ENCODE results near the gene MOG. TPM values are rescaled to one million over a fixed set of nuclear protein-coding genes. Genes with fewer than 3 reads are reported as not detected.

Gene MOG
- total RNA-seq, 2 donors from 2014 or later, result 0.16 to 2.4 TPM

- peak; percentile 44 to 74 for TF ChIP-seq CTCF (IDR thresholded peaks at IDR 0.05)
- Histone ChIP-seq H3K9me3 (no peaks in the 10 kb centered on the region), H3K4me1 (no peaks in the 10 kb centered on the region), H3K27me3 (no peaks in the 10 kb centered on the region), H3K36me3 (no peaks in the 10 kb centered on the region), H3K4me3 (no peak overlapping the region), H3K27ac (no peak overlapping the region)
- no peak for DNase-seq (ENCODE audit: low spot score)
These were observed 48.7 kb downstream of the MOG start for GRCh38 chr6:29705389-29706231.

- Histone ChIP-seq H3K36me3 (no peaks in the 10 kb centered on the region), H3K4me3 (no peak overlapping the region), H3K4me1 (no peaks in the 10 kb centered on the region), H3K27me3 (no peaks in the 10 kb centered on the region), H3K27ac (no peak overlapping the region), H3K9me3 (no peaks in the 10 kb centered on the region)
- DNase-seq (ENCODE audit: low spot score), result no peak
- no peak for TF ChIP-seq CTCF (IDR thresholded peaks at IDR 0.05)
These were observed 51.7 kb downstream of the MOG start for GRCh38 chr6:29708432-29709179.

- H3K27ac ChIP-seq, result no peak overlapping the region
- H3K9me3 ChIP-seq, result no peaks in the 10 kb centered on the region
- no peaks in the 10 kb centered on the region for H3K4me1 ChIP-seq
- DNase-seq (ENCODE audit: low spot score), result no peak
- no peaks in the 10 kb centered on the region for H3K36me3 ChIP-seq
- H3K27me3 ChIP-seq, result no peaks in the 10 kb centered on the region
- H3K4me3 ChIP-seq, result no peak overlapping the region
- TF ChIP-seq CTCF (IDR thresholded peaks at IDR 0.05), result no peak
These were observed 52.3 kb downstream of the MOG start for GRCh38 chr6:29709188-29709587.

- Histone ChIP-seq H3K4me3 (no peak overlapping the region), H3K36me3 (no peaks in the 10 kb centered on the region), H3K4me1 (no peaks in the 10 kb centered on the region), H3K9me3 (no peaks in the 10 kb centered on the region), H3K27ac (no peak overlapping the region), H3K27me3 (no peaks in the 10 kb centered on the region)
- TF ChIP-seq CTCF (IDR thresholded peaks at IDR 0.05), result no peak
- DNase-seq (ENCODE audit: low spot score), result no peak
These were observed 53.5 kb downstream of the MOG start for GRCh38 chr6:29710281-29710941.

GRCh38 chr6:29720863-29721262, 64.0 kb downstream of the MOG start:
- Histone ChIP-seq H3K4me3 (no peak overlapping the region), H3K36me3 (peaks cover 8% of the 10 kb centered on the region), H3K9me3 (no peaks in the 10 kb centered on the region), H3K27ac (no peak overlapping the region), H3K4me1 (peaks cover 0 to 18% of the 10 kb centered on the region in 2 donors), H3K27me3 (no peaks in the 10 kb centered on the region)
- no peak for DNase-seq (ENCODE audit: low spot score)
- no peak for TF ChIP-seq CTCF (IDR thresholded peaks at IDR 0.05)

Other genes with a start within 250 kb of the MOG start
- not detected for gene OR12D1, start 242.2 kb upstream of the MOG start, total RNA-seq
- not detected for gene OR10C1, start 217.8 kb upstream of the MOG start, total RNA-seq
- not detected for gene OR11A1, start 200.0 kb upstream of the MOG start, total RNA-seq
- not detected for gene OR2H1, start 199.9 kb upstream of the MOG start, total RNA-seq
- not detected for gene MAS1L, start 169.1 kb upstream of the MOG start, total RNA-seq
- gene UBD, start 97.4 kb upstream of the MOG start, total RNA-seq, result not detected
- not detected for gene OR2H2, start 72.0 kb upstream of the MOG start, total RNA-seq
- gene GABBR1, start 23.9 kb upstream of the MOG start, total RNA-seq, result 10 to 100 TPM; 16.4 to 32.0 TPM
- 10 to 100 TPM in 1 of 2 donors, under 1 TPM in 1; 0.30 to 12.6 TPM for gene ZFP57, start 24.1 kb downstream of the MOG start, total RNA-seq
- gene HLA-F, start 66.3 kb downstream of the MOG start, total RNA-seq, result 10 to 100 TPM; 21.1 to 36.7 TPM
- gene HLA-G, start 170.7 kb downstream of the MOG start, total RNA-seq, result not detected

Data from right atrium auricular region (tissue), 2 donors.